Measurements from ENCODE around the gene PADI1. TPM values are rescaled to one million over a fixed set of nuclear protein-coding genes. Genes with fewer than 3 reads are reported as not detected.

The PADI1 gene
- total and polyA plus RNA-seq, 3 donors from 2014 or later: 0.31 to 1.6 TPM; not detected in 1

DNA sequence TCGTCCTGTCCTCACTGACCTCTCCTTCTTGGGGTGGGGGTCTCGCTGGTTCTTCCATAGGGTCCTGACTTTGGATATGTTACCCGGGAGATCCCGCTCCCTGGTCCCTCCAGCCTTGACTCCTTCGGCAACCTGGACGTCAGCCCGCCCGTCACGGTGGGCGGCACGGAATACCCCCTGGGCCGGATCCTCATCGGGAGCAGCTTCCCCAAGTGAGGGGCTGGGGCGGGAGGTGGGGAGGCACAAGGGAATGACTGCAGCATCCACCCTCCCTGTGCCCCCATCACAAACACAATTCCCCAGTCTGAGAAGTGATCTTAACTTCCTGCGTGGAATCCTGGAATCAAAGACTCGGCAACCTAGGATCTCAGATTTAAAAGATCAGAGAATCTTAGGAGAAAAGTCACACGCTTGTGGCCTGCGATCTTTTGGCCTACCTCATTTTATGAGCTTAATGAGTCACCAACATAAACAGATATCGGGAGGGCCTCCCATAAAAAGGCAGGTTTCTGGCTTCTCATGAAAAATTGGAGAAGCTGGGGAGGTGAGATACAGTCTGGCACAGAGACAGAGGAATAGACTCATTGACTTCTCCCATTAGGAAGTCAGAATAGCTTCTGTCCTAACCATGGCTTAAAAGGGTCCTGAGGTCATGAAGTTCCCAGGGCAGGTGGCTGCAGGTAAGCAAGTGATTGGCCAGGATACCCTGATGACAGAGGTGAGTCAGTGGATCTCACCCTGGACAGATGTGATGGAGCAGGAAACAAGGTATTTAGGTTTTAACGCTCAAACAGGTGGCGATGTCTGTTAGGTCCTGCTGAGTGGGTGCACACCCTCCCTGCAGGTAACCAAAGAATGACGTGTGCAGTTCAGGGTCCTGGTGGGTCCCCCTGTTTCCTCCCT, 28.1 kb downstream of the PADI1 start:
- Histone ChIP-seq H3K27ac (no peak overlapping the region), H3K36me3 (ENCODE audit: low read depth, missing control alignments) (no peaks in the 10 kb centered on the region), H3K4me3 (no peak overlapping the region), H3K27me3 (no peaks in the 10 kb centered on the region), H3K9me3 (no peaks in the 10 kb centered on the region), H3K4me1 (no peaks in the 10 kb centered on the region)
- intact Hi-C loops (cut with DNase I; ENCODE audit: low total_unique reads): no loop called here
- DNase-seq: no peak
- WGBS, 2 donors: 79 to 82% methylated on average over 19 to 22 of the region's 22 CpGs
- TF ChIP-seq, protein P1, sequence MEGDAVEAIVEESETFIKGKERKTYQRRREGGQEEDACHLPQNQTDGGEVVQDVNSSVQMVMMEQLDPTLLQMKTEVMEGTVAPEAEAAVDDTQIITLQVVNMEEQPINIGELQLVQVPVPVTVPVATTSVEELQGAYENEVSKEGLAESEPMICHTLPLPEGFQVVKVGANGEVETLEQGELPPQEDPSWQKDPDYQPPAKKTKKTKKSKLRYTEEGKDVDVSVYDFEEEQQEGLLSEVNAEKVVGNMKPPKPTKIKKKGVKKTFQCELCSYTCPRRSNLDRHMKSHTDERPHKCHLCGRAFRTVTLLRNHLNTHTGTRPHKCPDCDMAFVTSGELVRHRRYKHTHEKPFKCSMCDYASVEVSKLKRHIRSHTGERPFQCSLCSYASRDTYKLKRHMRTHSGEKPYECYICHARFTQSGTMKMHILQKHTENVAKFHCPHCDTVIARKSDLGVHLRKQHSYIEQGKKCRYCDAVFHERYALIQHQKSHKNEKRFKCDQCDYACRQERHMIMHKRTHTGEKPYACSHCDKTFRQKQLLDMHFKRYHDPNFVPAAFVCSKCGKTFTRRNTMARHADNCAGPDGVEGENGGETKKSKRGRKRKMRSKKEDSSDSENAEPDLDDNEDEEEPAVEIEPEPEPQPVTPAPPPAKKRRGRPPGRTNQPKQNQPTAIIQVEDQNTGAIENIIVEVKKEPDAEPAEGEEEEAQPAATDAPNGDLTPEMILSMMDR (IDR thresholded peaks at IDR 0.05): no peak
- no peak for TF ChIP-seq POLR2A (IDR thresholded peaks at IDR 0.05)

DNA sequence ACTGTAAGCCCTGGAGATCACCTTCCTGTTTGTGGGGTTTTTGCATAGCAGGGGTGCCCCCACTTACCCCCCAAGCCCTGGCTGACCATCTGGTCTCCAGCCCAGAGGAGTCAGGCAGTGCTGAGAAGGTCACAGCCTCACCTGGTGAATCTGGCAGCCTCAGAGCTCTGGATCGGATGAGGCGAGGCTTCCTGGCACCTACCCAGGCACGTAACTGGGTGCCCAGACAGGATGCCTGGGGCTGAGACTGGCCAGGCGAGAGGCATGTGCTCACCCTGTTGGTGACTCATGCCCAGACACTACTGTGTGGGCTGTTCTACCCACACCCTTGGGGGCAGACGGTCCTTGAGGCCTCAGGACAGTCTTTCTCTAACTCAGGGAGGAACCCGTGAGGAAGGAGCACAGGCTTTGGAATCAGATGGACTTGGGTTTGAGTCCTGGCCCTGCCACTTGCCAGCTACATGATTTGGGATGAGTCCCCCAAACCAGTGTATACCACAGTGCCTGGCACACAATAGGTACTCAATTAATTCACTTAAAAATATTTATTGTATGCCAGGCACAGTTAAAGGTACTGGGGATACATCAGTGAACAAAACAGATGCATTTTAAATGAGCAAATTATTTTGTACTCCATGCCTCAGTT, 28.9 kb downstream of the PADI1 start:
- no peaks in the 10 kb centered on the region for H3K36me3 ChIP-seq (ENCODE audit: low read depth, missing control alignments)
- H3K4me3 ChIP-seq: no peak overlapping the region
- WGBS, 2 donors: 41 to 57% methylated on average over 5 to 6 of the region's 6 CpGs
- DNase-seq: peak; percentile 25
- no peaks in the 10 kb centered on the region for H3K4me1 ChIP-seq
- no peak overlapping the region for H3K27ac ChIP-seq
- H3K9me3 ChIP-seq: no peaks in the 10 kb centered on the region
- TF ChIP-seq, protein P1 (IDR thresholded peaks at IDR 0.05): no peak
- TF ChIP-seq POLR2A (IDR thresholded peaks at IDR 0.05): no peak
- intact Hi-C loops (cut with DNase I; ENCODE audit: low total_unique reads): no loop called here
- H3K27me3 ChIP-seq: no peaks in the 10 kb centered on the region

DNA sequence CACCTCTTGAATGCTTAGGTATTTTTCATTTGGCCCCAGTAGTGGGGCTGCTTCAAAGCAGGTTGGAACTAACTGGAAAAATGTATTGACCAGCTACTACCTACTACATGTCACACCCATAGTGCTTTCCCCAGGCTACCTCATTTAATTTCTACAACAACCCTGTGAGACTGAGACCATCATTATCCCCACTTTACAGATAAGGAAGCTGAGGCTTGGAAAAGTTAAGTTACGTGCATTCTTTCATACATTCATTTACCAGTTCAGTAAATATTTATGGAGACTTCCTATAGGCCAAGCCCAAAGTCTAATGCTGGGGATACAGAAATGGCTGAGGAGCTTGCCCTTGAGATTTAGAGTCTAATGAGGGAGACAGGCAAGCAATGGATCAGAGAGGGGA, 29.5 kb downstream of the PADI1 start:
- H3K27me3 ChIP-seq: no peaks in the 10 kb centered on the region
- H3K9me3 ChIP-seq: no peaks in the 10 kb centered on the region
- no peaks in the 10 kb centered on the region for H3K36me3 ChIP-seq (ENCODE audit: low read depth, missing control alignments)
- WGBS, 2 donors: 94 to 100% methylated on average over 1 of the region's 1 CpG
- no peak for DNase-seq
- TF ChIP-seq POLR2A (IDR thresholded peaks at IDR 0.05): no peak
- TF ChIP-seq, protein P1 (IDR thresholded peaks at IDR 0.05): no peak
- intact Hi-C loops (cut with DNase I; ENCODE audit: low total_unique reads): no loop called here
- no peak overlapping the region for H3K4me3 ChIP-seq
- no peaks in the 10 kb centered on the region for H3K4me1 ChIP-seq
- no peak overlapping the region for H3K27ac ChIP-seq

DNA sequence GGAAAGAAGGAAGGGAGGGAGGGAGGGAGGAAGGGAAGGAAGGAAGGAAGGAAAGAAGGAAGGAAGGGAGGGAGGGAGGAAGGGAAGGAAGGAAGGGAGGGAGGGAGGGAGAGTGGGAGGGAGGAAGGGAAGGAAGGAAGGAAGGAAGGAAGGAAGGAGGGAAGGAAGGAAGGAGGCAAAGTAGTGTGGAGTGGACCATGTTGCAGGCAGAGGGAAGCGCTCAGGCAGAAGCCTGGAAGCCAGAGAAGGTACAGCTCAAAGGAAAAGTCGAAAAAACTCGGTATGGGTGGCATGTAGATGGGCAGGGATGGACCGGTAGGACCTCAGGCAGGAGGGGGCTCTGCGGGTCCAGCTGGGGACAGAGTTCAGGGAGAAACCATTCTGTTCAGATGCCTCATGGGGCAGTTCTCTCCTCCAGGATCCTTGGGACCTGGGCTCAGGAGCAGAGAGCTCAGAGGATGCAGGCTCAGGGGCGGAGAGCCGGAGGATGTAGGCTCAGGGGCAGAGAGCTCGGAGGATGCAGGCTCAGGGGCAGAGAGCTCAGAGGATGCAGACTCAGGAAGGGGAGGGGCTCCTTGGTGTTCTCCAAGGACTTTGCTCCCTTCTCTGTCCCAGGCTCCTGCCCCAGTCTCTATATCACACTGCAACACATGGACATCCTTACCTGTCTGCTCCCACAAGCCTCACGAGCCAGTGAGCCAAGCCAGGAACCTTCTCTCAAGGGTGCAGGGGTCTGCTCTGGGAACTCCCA, 30.4 kb downstream of the PADI1 start:
- no peak for TF ChIP-seq POLR2A (IDR thresholded peaks at IDR 0.05)
- TF ChIP-seq, protein P1 (IDR thresholded peaks at IDR 0.05): no peak
- H3K4me1 ChIP-seq: no peaks in the 10 kb centered on the region
- intact Hi-C loops (cut with DNase I; ENCODE audit: low total_unique reads): loop anchor here (5.0 kb wide), 2 partner anchors 108 to 173 kb away; no protein-coding TSS in a partner anchor

More for the DNA sequence above, 30.4 kb downstream of the PADI1 start:
- Histone ChIP-seq H3K9me3 (no peaks in the 10 kb centered on the region), H3K36me3 (ENCODE audit: low read depth, missing control alignments) (no peaks in the 10 kb centered on the region), H3K27ac (no peak overlapping the region), H3K27me3 (no peaks in the 10 kb centered on the region), H3K4me3 (no peak overlapping the region)
- WGBS, 2 donors: 77 to 92% methylated on average over 9 of the region's 9 CpGs
- DNase-seq: no peak

Data from testis (tissue), 3 donors.